Measurements from ENCODE around the gene LY86. TPM values are rescaled to one million over a fixed set of nuclear protein-coding genes. Genes with fewer than 3 reads are reported as not detected.
A peak's percentile ranks its signal among the peaks of the same experiment; 100 is the strongest.

LY86 gene
- total and polyA plus RNA-seq, 4 donors = 5.2 to 12.4 (median 9.6) TPM

- ATAC-seq (ENCODE audit: insufficient read depth, low FRiP score) (peak; percentile 64), DNase-seq (peak in 1 of 3 donors; percentile 52)
- H3K27me3 ChIP-seq (ENCODE audit: control insufficient read depth in 3 of 3, insufficient read depth in 3 of 3, low read length in 2 of 3) = no peaks in the 10 kb centered on the region
- 71 to 80% methylated on average over 27 of the region's 27 CpGs for WGBS, 2 donors
- H3K27ac ChIP-seq (ENCODE audit: low read depth in 1 of 2, low read length in 1 of 2) = no peak overlapping the region
- H3K36me3 ChIP-seq (ENCODE audit: control insufficient read depth in 4 of 4, insufficient read depth in 4 of 4, low read length in 4 of 4) = no peaks in the 10 kb centered on the region
- no peak overlapping the region for H3K9ac ChIP-seq (ENCODE audit: insufficient read depth in 1 of 2, low read length in 2 of 2)
- no peaks in the 10 kb centered on the region for H3K9me3 ChIP-seq (ENCODE audit: control insufficient read depth in 4 of 4, insufficient read depth in 3 of 4, low read length in 3 of 4)
- peaks cover 0 to 6% (median 0%) of the 10 kb centered on the region in 5 donors for H3K4me1 ChIP-seq (ENCODE audit: control insufficient read depth in 5 of 5, insufficient read depth in 5 of 5, low read length in 5 of 5)
- TF ChIP-seq CTCF (IDR thresholded peaks at IDR 0.05; ENCODE audit: control extremely low read depth, extremely low read depth) = no peak
- H3K4me3 ChIP-seq = no peak overlapping the region
Measured at GRCh38 chr6:6614096-6614982, 25.8 kb downstream of the LY86 start.

GRCh38 chr6:6614983-6615349 lies 26.4 kb downstream of the LY86 start:
- TF ChIP-seq CTCF (IDR thresholded peaks at IDR 0.05; ENCODE audit: control extremely low read depth, extremely low read depth) = no peak
- DNase-seq = no peak
- no peak overlapping the region for H3K9ac ChIP-seq (ENCODE audit: insufficient read depth in 1 of 2, low read length in 2 of 2)
- no peaks in the 10 kb centered on the region for H3K36me3 ChIP-seq (ENCODE audit: control insufficient read depth in 4 of 4, insufficient read depth in 4 of 4, low read length in 4 of 4)
- H3K9me3 ChIP-seq (ENCODE audit: control insufficient read depth in 4 of 4, insufficient read depth in 3 of 4, low read length in 3 of 4) = no peaks in the 10 kb centered on the region
- WGBS, 2 donors = 35 to 55% methylated on average over 5 of the region's 5 CpGs
- no peak overlapping the region for H3K27ac ChIP-seq (ENCODE audit: low read depth in 1 of 2, low read length in 1 of 2)
- peaks cover 0 to 6% (median 0%) of the 10 kb centered on the region in 5 donors for H3K4me1 ChIP-seq (ENCODE audit: control insufficient read depth in 5 of 5, insufficient read depth in 5 of 5, low read length in 5 of 5)
- no peak overlapping the region for H3K4me3 ChIP-seq
- no peaks in the 10 kb centered on the region for H3K27me3 ChIP-seq (ENCODE audit: control insufficient read depth in 3 of 3, insufficient read depth in 3 of 3, low read length in 2 of 3)
- ATAC-seq (ENCODE audit: insufficient read depth, low FRiP score) = no peak

- no peak for DNase-seq
- ATAC-seq (ENCODE audit: insufficient read depth, low FRiP score) = no peak
- H3K27me3 ChIP-seq (ENCODE audit: control insufficient read depth in 3 of 3, insufficient read depth in 3 of 3, low read length in 2 of 3) = no peaks in the 10 kb centered on the region
- H3K36me3 ChIP-seq (ENCODE audit: control insufficient read depth in 4 of 4, insufficient read depth in 4 of 4, low read length in 4 of 4) = no peaks in the 10 kb centered on the region
- H3K27ac ChIP-seq (ENCODE audit: low read depth in 1 of 2, low read length in 1 of 2) = no peak overlapping the region
- TF ChIP-seq CTCF (IDR thresholded peaks at IDR 0.05; ENCODE audit: control extremely low read depth, extremely low read depth) = no peak
- 88 to 90% methylated on average over 7 of the region's 7 CpGs for WGBS, 2 donors
- no peak overlapping the region for H3K9ac ChIP-seq (ENCODE audit: insufficient read depth in 1 of 2, low read length in 2 of 2)
- H3K4me1 ChIP-seq (ENCODE audit: control insufficient read depth in 5 of 5, insufficient read depth in 5 of 5, low read length in 5 of 5) = peaks cover 0 to 8% (median 0%) of the 10 kb centered on the region in 5 donors
- peak overlapping the region; percentile 12 for H3K4me3 ChIP-seq
- H3K9me3 ChIP-seq (ENCODE audit: control insufficient read depth in 4 of 4, insufficient read depth in 3 of 4, low read length in 3 of 4) = no peaks in the 10 kb centered on the region
Measured at GRCh38 chr6:6616656-6617055, 28.1 kb downstream of the LY86 start.

Measured in lung (tissue), 12 donors.